Neutrophil (primary cell): Measurements from ENCODE around the gene SLC35E2B.
A peak's percentile ranks its signal among the peaks of the same experiment; 100 is the strongest.
"Not testable (repeated sequence)": the region's sequence is repeated elsewhere in the genome, so short reads cannot be mapped to it uniquely, and the experiment has no call there.

Source experiments
- H3K27ac ChIP-seq: fragments of 200-600 bp; sonication (generic); 2 replicates; pipeline ENCODE4 v1.5.1; 2016; ENCODE audit warnings: mild to moderate bottlenecking, moderate library complexity
- H3K27me3 ChIP-seq: fragments of 200-600 bp; sonication (generic); 2 replicates; pipeline ENCODE4 v1.6.0; 2016; ENCODE audit warnings: mild to moderate bottlenecking
- H3K36me3 ChIP-seq: fragments of 200-600 bp; sonication (generic); 2 replicates; pipeline ENCODE4 v1.5.1; 2017
- H3K4me1 ChIP-seq, 2 experiments: fragments of 200-600 bp in 1 of 2; sonication (generic) in 1 of 2; 1 replicate in 1 of 2; 2 replicates in 1 of 2; pipeline versions ENCODE4 v1.5.1 to v1.6.1; 2013 to 2016; ENCODE audit warnings: low read depth in 1 of 2, low read length in 1 of 2, mild to moderate bottlenecking in 1 of 2, moderate library complexity in 1 of 2; ENCODE audit not compliant: control insufficient read depth in 1 of 2, insufficient read depth in 1 of 2
- H3K4me3 ChIP-seq, 2 experiments: fragments of 200-600 bp in 1 of 2; sonication (generic) in 1 of 2; 1 replicate in 1 of 2; 2 replicates in 1 of 2; pipeline ENCODE4 v1.5.1; 2013 to 2016; ENCODE audit warnings: low read depth in 1 of 2, low read length in 1 of 2, mild to moderate bottlenecking in 1 of 2, moderate library complexity in 1 of 2
- H3K9me3 ChIP-seq: fragments of 200-600 bp; sonication (generic); 2 replicates; pipeline ENCODE4 v1.5.1; 2016
- TF ChIP-seq, protein P1 (sequence below): fragments of 200-600 bp; sonication (generic); IDR thresholded peaks from 2 replicates; pipeline ENCODE4 v1.5.1; 2016; ENCODE audit warnings: antibody characterized with exemption

The SLC35E2B gene

GRCh38 chr1:1692714-1693647 lies at the start of gene SLC35E2B:
Gene SLC35E2B (minus strand): TSS chr1:1692795. CDS start chr1:1676699, 16,096 bp downstream.
- peak within 1 kb of the TSS; percentile 61 to 82 for H3K4me3 ChIP-seq
- not testable (repeated sequence) for H3K27me3 ChIP-seq, H3K36me3 ChIP-seq, H3K4me1 ChIP-seq, H3K9me3 ChIP-seq
- H3K27ac ChIP-seq: peak within 1 kb of the TSS; percentile 87

DNA sequence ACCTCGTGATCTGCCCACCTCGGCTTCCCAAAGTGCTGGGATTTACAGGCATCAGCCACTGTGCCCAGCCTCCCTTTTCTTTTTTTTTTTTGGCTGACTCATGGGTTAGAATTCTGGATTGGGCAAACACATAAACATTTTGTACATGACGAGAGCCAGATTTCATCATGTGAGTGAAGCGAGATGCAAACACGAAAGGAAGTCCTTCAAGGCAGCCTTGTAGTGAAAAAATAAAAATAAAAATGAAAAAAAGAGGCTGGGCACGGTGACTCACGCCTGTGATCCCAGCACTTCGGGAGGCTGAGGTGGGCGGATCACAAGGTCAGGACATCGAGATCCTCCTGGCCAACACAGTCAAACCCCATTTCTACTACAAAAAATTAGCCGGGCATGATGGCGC lies 48.4 kb upstream of the SLC35E2B start:
- H3K4me1 ChIP-seq, H3K27ac ChIP-seq, H3K27me3 ChIP-seq, H3K9me3 ChIP-seq, H3K4me3 ChIP-seq, H3K36me3 ChIP-seq: not testable (repeated sequence)

DNA sequence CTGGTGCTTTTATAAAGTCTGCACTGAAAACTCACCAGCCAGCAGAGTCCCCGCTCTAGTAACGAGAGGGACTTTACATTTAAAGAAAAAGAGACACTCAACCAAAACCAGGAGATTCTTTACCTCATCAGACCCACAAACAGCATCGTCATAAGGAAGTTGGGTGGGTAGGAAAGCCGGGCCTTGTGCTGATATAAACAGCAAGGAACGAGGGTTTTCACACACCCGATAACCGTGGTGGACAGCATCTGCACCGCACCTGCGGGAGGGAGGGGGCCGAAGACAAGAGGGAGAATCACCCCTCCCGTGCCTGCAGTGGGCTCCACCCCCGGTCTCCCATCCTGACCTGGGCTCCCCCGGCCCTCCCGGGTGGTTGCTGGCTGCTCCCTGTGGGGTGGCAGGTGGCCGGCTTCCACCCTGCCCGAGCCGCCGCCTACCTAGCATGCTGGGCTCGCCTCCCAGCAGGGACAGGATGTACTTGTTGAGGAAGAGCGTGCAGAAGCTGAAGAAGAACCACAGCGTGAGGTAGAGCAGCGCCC lies 46.3 kb upstream of the SLC35E2B start:
- not testable (repeated sequence) for H3K27ac ChIP-seq, H3K4me1 ChIP-seq, H3K4me3 ChIP-seq, H3K9me3 ChIP-seq, H3K27me3 ChIP-seq
- H3K36me3 ChIP-seq: peaks cover 20% of the 10 kb centered on the region

DNA sequence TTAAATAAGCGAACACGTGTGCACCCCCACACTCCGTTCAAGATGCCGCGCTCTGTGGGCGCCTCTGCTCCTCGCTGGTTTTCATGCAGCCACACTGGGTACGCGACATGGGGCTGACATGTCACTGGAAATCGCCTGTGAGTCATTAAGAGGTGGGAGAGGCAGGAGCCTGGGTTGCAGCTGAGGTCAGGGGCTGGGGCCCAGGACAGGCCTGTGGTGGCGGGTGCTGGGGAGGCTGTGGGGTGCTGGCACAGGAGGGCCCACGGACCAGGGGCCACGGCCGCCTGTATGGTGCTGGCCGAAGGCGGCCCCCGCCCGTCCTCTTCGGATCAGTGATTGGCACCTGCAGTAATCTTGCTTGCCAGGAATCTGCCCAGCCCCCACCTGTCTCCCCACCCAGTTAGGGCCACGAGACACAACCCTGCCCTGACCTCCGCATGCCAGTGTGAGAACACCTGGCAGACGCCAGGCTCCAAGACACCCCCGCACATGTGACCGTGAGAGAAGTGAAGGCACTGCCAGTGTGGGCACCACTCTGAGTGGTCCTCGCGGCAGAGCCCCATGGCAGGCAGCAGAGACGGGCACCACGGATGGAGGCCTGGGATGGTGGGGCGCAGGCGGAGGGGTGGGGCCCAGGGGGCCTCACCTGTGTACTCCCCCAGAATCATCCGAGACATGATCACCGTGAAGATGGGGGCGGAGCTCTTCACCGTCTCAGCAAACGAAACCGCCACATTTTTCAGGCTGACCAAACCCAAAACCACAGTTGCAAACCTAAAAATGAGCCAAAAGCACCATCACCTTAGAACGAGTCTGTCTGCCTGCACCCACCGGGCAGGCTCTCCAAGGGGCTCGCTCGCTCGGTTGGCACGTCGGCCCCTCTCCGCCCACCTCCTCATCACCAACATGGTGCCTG lies 45.3 kb upstream of the SLC35E2B start:
- H3K27ac ChIP-seq, H3K9me3 ChIP-seq, H3K27me3 ChIP-seq, H3K4me1 ChIP-seq, H3K4me3 ChIP-seq: not testable (repeated sequence)
- H3K36me3 ChIP-seq: peaks cover 29% of the 10 kb centered on the region

GRCh38 chr1:1732381-1732780 lies 39.8 kb upstream of the SLC35E2B start:
- TF ChIP-seq, protein P1, sequence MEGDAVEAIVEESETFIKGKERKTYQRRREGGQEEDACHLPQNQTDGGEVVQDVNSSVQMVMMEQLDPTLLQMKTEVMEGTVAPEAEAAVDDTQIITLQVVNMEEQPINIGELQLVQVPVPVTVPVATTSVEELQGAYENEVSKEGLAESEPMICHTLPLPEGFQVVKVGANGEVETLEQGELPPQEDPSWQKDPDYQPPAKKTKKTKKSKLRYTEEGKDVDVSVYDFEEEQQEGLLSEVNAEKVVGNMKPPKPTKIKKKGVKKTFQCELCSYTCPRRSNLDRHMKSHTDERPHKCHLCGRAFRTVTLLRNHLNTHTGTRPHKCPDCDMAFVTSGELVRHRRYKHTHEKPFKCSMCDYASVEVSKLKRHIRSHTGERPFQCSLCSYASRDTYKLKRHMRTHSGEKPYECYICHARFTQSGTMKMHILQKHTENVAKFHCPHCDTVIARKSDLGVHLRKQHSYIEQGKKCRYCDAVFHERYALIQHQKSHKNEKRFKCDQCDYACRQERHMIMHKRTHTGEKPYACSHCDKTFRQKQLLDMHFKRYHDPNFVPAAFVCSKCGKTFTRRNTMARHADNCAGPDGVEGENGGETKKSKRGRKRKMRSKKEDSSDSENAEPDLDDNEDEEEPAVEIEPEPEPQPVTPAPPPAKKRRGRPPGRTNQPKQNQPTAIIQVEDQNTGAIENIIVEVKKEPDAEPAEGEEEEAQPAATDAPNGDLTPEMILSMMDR: no peak
- Histone ChIP-seq H3K36me3 (peaks cover 43% of the 10 kb centered on the region), H3K4me1 (peaks cover 8 to 13% of the 10 kb centered on the region in 2 experiments), H3K27ac (no peak overlapping the region), H3K4me3 (no peak overlapping the region), H3K9me3 (no peaks in the 10 kb centered on the region), H3K27me3 (no peaks in the 10 kb centered on the region)

- Histone ChIP-seq H3K36me3 (peaks cover 43% of the 10 kb centered on the region), H3K4me3 (no peak overlapping the region), H3K4me1 (peaks cover 8 to 13% of the 10 kb centered on the region in 2 experiments), H3K9me3 (no peaks in the 10 kb centered on the region), H3K27me3 (no peaks in the 10 kb centered on the region), H3K27ac (no peak overlapping the region)
- TF ChIP-seq, protein P1: no peak
Measured at GRCh38 chr1:1730870-1731269, 38.3 kb upstream of the SLC35E2B start.

DNA sequence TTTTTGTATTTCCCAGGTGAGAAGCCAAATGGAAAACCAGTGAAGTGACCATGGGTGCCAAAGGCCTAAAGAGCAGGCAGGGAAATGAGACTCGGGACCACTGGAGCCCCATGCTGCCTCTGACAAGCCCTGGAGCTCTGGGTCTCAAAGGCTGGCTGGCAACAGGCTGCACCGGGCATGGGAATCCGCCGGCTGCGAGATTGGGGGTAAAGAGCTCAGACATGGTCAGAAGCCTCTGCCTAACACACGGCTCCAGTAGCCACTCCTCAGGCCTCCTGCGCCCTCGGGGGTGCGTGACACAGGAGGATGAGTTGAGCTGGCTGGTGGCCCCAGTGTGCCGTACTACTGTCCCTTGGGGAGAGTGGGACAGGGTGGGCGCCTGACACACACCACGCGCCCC lies 37.6 kb upstream of the SLC35E2B start:
- not testable (repeated sequence) for H3K4me3 ChIP-seq, H3K27ac ChIP-seq, H3K27me3 ChIP-seq, H3K9me3 ChIP-seq
- peaks cover 41% of the 10 kb centered on the region for H3K36me3 ChIP-seq
- H3K4me1 ChIP-seq: peaks cover 8 to 13% of the 10 kb centered on the region in 2 experiments

DNA sequence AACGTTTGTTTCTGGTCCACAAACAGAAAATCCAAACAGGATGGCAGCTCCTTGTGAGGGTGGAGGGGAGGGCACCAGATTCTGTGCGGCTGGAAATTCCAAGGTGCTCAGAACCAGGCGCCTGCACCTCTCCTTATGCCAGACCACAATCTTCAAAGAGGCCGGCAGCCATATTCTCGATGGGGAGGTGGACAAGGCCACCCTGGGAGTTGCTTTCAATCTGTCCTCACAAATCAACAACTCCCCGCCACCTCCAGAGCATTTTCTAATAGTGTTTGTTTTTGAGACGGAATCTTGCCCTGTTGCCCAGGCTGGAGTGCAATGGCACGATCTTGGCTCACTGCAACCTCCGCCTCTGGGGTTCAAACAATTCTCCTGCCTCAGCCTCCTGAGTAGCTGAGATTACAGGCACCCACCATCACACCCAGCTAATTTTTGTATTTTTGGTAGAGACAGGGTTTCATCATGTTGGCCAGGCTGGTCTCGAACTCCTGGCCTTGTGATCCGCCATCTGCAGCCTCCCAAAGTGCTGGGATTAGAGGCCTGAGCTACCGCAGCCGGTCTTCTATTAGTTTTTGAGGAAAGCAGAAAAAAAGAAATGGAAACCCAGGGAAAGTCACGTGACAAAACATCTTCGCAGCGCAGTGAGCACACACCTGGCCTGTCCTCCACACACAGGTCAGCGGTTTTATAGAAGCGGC lies 36.7 kb upstream of the SLC35E2B start:
- Histone ChIP-seq H3K27ac (peak overlapping the region; percentile 60), H3K36me3 (peaks cover 31% of the 10 kb centered on the region), H3K4me1 (peaks cover 8 to 13% of the 10 kb centered on the region in 2 experiments)
- H3K4me3 ChIP-seq, H3K9me3 ChIP-seq, H3K27me3 ChIP-seq: not testable (repeated sequence)

DNA sequence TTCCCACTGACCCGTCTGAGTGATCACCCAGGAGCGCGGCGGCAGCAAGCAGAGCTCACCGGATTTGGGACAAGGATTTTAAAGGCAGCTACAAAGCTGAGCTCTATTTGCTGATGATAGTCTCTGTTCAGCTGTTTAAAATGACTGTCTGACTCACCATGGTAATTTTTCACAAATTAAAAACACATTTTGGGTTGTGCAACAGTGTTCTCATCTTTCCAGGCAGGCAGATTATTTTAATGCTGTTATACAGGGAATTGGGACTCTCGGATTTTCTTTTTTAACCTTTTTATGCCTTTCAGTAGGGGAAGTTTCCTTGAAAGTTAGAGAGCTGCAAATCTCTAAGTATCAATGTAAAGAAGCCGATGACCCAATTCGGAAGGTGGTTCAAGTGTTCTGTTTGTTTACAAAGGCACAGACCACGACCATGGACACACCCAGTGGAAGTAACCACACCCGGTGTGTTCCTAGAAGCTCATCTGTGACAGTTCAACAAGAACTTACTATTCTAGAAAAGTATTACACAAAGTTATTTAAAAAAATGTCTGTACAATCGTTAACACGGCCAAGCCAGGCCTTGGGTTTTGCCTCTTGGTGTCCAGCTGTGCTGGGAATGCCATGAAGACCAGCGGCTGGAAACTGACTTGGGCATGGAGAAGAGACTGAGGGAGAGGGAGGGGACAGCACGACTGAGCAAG lies 35.9 kb upstream of the SLC35E2B start:
- H3K9me3 ChIP-seq, H3K27me3 ChIP-seq, H3K4me3 ChIP-seq: not testable (repeated sequence)
- Histone ChIP-seq H3K36me3 (peaks cover 24% of the 10 kb centered on the region), H3K4me1 (peaks cover 8 to 13% of the 10 kb centered on the region in 2 experiments), H3K27ac (peak overlapping the region; percentile 60)

- peak overlapping the region; percentile 29 for H3K27ac ChIP-seq
- not testable (repeated sequence) for H3K9me3 ChIP-seq, H3K4me3 ChIP-seq, H3K27me3 ChIP-seq
- H3K36me3 ChIP-seq: peaks cover 13% of the 10 kb centered on the region
- peaks cover 8 to 13% of the 10 kb centered on the region in 2 experiments for H3K4me1 ChIP-seq
Measured at GRCh38 chr1:1727131-1727651, 34.6 kb upstream of the SLC35E2B start.
